ENCODE data around the gene SLC43A1. TPM values are rescaled to one million over a fixed set of nuclear protein-coding genes. Genes with fewer than 3 reads are reported as not detected.

SLC43A1 gene
- total and polyA plus RNA-seq, 2 experiments from 2014 or later, result 19.6 to 49.7 TPM

DNA sequence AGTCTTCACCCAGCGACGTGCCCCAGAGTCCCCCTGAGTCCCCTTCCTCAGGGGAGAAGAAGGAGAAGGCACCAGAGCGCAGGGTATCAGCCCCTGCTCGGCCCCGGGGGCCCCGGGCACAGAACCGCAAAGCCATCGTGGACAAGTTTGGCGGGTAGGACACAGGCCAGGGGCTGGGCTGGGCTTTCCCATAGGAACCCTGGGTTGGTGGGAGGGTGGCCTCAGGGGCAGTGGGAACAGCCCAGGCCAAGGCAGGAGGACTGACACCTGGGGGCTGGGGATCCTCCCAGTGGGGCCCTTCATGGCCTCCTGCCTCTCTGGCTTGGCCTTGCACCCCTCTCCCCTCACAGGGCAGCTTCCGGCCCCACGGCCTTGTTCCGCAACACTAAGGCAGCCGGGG is 30.4 kb upstream of the SLC43A1 start:
- no peaks in the 10 kb centered on the region for H3K36me3 ChIP-seq (ENCODE audit: insufficient read depth)
- H3K27ac ChIP-seq (ENCODE audit: low read depth), result no peak overlapping the region
- no peak overlapping the region for H2AFZ ChIP-seq
- H3K27me3 ChIP-seq (ENCODE audit: insufficient read depth), result no peaks in the 10 kb centered on the region
- no peak overlapping the region for H3K4me2 ChIP-seq
- no peaks in the 10 kb centered on the region for H3F3A ChIP-seq (replicated peaks; ENCODE audit: low read depth)
- H4K20me1 ChIP-seq (replicated peaks; ENCODE audit: insufficient read depth), result no peaks in the 10 kb centered on the region
- peaks cover 16% of the 10 kb centered on the region; the same call in 1 of the 2 replicates for H3K4me1 ChIP-seq (ENCODE audit: insufficient read depth)
- H3K9me2 ChIP-seq (ENCODE audit: insufficient read depth), result no peaks in the 10 kb centered on the region
- no peak overlapping the region for H3K4me3 Mint-ChIP-seq
- H3K36me3 Mint-ChIP-seq (ENCODE audit: low read depth), result peaks cover 20% of the 10 kb centered on the region
- H3K4me1 Mint-ChIP-seq, result peaks cover 20% of the 10 kb centered on the region
- ATAC-seq, result no peak
- no peak for TF ChIP-seq STAT1 (IDR thresholded peaks at IDR 0.05; ENCODE audit: unreplicated experiment)
- DNase-seq (ENCODE audit: low spot score), result no peak
- H3K27me3 Mint-ChIP-seq (ENCODE audit: insufficient read depth, low read depth, poor library complexity), result peaks cover 18% of the 10 kb centered on the region
- no peak overlapping the region for H3K4me3 ChIP-seq
- no peaks in the 10 kb centered on the region for H3K79me2 ChIP-seq (replicated peaks; ENCODE audit: insufficient read depth)
- no peak overlapping the region for H3K27ac Mint-ChIP-seq
- peaks cover 3% of the 10 kb centered on the region; the same call in 2 of the 3 replicates for H3K9me3 Mint-ChIP-seq

DNA sequence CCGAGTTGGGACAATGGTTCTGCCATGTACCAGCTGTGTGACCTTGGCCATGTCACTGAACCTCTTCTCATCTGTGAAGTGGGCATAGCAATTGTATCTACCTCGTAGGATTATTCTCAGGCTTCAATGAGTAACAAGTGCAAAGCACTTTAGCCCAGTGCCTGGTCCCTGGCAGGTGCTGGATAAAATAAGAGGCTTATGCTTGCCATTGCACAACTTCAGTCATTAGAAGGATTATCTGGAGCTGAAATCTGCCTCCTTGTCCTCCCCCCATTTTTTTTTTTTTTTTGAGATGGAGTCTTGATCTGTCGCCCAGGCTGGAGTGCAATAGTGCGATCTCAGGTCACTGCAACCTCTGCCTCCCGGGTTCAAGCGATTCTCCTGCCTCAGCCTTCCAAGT is 29.1 kb upstream of the SLC43A1 start:
- no peak overlapping the region for H3K27ac ChIP-seq (ENCODE audit: low read depth)
- no peaks in the 10 kb centered on the region for H3F3A ChIP-seq (replicated peaks; ENCODE audit: low read depth)
- H3K4me3 ChIP-seq, result no peak overlapping the region
- no peak overlapping the region for H2AFZ ChIP-seq
- no peaks in the 10 kb centered on the region for H3K27me3 ChIP-seq (ENCODE audit: insufficient read depth)
- Mint-ChIP-seq H3K27me3 (ENCODE audit: insufficient read depth, low read depth, poor library complexity) (peaks cover 18% of the 10 kb centered on the region), H3K9me3 (peaks cover 3% of the 10 kb centered on the region; the same call in 2 of the 3 replicates), H3K36me3 (ENCODE audit: low read depth) (peaks cover 7% of the 10 kb centered on the region; the same call in 2 of the 3 replicates), H3K27ac (no peak overlapping the region), H3K4me3 (no peak overlapping the region), H3K4me1 (peaks cover 20% of the 10 kb centered on the region)
- H3K9me2 ChIP-seq (ENCODE audit: insufficient read depth), result no peaks in the 10 kb centered on the region
- H3K4me2 ChIP-seq, result no peak overlapping the region
- ATAC-seq (no peak), DNase-seq (ENCODE audit: low spot score) (no peak)
- H4K20me1 ChIP-seq (replicated peaks; ENCODE audit: insufficient read depth), result no peaks in the 10 kb centered on the region
- no peaks in the 10 kb centered on the region for H3K79me2 ChIP-seq (replicated peaks; ENCODE audit: insufficient read depth)
- H3K36me3 ChIP-seq (ENCODE audit: insufficient read depth), result no peaks in the 10 kb centered on the region
- peaks cover 16% of the 10 kb centered on the region; the same call in 1 of the 2 replicates for H3K4me1 ChIP-seq (ENCODE audit: insufficient read depth)
- TF ChIP-seq ZNF114 (CRISPR knock-in tag; IDR thresholded peaks at IDR 0.05), result no peak
- TF ChIP-seq POLR2AphosphoS5 (IDR thresholded peaks at IDR 0.05; ENCODE audit: low read depth), result no peak
- no peak for TF ChIP-seq STAT1 (IDR thresholded peaks at IDR 0.05; ENCODE audit: unreplicated experiment)
- TF ChIP-seq EZH2 (IDR thresholded peaks at IDR 0.05; ENCODE audit: low read depth, unreplicated experiment), result no peak
- no peak for TF ChIP-seq JUNB (IDR thresholded peaks at IDR 0.05; ENCODE audit: unreplicated experiment)
- TF ChIP-seq, protein P1, sequence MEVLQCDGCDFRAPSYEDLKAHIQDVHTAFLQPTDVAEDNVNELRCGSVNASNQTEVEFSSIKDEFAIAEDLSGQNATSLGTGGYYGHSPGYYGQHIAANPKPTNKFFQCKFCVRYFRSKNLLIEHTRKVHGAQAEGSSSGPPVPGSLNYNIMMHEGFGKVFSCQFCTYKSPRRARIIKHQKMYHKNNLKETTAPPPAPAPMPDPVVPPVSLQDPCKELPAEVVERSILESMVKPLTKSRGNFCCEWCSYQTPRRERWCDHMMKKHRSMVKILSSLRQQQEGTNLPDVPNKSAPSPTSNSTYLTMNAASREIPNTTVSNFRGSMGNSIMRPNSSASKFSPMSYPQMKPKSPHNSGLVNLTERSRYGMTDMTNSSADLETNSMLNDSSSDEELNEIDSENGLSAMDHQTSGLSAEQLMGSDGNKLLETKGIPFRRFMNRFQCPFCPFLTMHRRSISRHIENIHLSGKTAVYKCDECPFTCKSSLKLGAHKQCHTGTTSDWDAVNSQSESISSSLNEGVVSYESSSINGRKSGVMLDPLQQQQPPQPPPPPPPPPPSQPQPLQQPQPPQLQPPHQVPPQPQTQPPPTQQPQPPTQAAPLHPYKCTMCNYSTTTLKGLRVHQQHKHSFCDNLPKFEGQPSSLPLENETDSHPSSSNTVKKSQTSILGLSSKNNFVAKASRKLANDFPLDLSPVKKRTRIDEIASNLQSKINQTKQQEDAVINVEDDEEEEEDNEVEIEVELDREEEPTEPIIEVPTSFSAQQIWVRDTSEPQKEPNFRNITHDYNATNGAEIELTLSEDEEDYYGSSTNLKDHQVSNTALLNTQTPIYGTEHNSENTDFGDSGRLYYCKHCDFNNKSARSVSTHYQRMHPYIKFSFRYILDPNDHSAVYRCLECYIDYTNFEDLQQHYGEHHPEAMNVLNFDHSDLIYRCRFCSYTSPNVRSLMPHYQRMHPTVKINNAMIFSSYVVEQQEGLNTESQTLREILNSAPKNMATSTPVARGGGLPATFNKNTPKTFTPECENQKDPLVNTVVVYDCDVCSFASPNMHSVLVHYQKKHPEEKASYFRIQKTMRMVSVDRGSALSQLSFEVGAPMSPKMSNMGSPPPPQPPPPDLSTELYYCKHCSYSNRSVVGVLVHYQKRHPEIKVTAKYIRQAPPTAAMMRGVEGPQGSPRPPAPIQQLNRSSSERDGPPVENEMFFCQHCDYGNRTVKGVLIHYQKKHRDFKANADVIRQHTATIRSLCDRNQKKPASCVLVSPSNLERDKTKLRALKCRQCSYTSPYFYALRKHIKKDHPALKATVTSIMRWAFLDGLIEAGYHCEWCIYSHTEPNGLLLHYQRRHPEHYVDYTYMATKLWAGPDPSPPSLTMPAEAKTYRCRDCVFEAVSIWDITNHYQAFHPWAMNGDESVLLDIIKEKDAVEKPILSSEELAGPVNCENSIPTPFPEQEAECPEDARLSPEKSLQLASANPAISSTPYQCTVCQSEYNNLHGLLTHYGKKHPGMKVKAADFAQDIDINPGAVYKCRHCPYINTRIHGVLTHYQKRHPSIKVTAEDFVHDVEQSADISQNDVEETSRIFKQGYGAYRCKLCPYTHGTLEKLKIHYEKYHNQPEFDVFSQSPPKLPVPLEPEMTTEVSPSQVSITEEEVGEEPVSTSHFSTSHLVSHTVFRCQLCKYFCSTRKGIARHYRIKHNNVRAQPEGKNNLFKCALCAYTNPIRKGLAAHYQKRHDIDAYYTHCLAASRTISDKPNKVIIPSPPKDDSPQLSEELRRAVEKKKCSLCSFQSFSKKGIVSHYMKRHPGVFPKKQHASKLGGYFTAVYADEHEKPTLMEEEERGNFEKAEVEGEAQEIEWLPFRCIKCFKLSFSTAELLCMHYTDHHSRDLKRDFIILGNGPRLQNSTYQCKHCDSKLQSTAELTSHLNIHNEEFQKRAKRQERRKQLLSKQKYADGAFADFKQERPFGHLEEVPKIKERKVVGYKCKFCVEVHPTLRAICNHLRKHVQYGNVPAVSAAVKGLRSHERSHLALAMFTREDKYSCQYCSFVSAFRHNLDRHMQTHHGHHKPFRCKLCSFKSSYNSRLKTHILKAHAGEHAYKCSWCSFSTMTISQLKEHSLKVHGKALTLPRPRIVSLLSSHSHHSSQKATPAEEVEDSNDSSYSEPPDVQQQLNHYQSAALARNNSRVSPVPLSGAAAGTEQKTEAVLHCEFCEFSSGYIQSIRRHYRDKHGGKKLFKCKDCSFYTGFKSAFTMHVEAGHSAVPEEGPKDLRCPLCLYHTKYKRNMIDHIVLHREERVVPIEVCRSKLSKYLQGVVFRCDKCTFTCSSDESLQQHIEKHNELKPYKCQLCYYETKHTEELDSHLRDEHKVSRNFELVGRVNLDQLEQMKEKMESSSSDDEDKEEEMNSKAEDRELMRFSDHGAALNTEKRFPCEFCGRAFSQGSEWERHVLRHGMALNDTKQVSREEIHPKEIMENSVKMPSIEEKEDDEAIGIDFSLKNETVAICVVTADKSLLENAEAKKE (CRISPR knock-in tag; IDR thresholded peaks at IDR 0.05), result no peak
- TF ChIP-seq CREB1 (CRISPR knock-in tag; IDR thresholded peaks at IDR 0.05; ENCODE audit: low read depth), result no peak
- TF ChIP-seq, protein P2, sequence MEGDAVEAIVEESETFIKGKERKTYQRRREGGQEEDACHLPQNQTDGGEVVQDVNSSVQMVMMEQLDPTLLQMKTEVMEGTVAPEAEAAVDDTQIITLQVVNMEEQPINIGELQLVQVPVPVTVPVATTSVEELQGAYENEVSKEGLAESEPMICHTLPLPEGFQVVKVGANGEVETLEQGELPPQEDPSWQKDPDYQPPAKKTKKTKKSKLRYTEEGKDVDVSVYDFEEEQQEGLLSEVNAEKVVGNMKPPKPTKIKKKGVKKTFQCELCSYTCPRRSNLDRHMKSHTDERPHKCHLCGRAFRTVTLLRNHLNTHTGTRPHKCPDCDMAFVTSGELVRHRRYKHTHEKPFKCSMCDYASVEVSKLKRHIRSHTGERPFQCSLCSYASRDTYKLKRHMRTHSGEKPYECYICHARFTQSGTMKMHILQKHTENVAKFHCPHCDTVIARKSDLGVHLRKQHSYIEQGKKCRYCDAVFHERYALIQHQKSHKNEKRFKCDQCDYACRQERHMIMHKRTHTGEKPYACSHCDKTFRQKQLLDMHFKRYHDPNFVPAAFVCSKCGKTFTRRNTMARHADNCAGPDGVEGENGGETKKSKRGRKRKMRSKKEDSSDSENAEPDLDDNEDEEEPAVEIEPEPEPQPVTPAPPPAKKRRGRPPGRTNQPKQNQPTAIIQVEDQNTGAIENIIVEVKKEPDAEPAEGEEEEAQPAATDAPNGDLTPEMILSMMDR (conservative IDR thresholded peaks at IDR 0.05; ENCODE audit: low read depth in 2 of 2), result no peak
- TF ChIP-seq EZH2phosphoT487 (IDR thresholded peaks at IDR 0.05; ENCODE audit: unreplicated experiment), result no peak
- no peak for TF ChIP-seq NANOG (IDR thresholded peaks at IDR 0.05; ENCODE audit: borderline replicate concordance)
- TF ChIP-seq ZNF331 (CRISPR knock-in tag; IDR thresholded peaks at IDR 0.05; ENCODE audit: low read depth), result no peak
- TF ChIP-seq, protein P3, sequence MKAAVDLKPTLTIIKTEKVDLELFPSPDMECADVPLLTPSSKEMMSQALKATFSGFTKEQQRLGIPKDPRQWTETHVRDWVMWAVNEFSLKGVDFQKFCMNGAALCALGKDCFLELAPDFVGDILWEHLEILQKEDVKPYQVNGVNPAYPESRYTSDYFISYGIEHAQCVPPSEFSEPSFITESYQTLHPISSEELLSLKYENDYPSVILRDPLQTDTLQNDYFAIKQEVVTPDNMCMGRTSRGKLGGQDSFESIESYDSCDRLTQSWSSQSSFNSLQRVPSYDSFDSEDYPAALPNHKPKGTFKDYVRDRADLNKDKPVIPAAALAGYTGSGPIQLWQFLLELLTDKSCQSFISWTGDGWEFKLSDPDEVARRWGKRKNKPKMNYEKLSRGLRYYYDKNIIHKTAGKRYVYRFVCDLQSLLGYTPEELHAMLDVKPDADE (IDR thresholded peaks at IDR 0.05), result no peak
